ENCODE measurements around the gene TWF1. TPM values are rescaled to one million over a fixed set of nuclear protein-coding genes. Genes with fewer than 3 reads are reported as not detected.

The TWF1 gene
- total RNA-seq, 1 experiment from 2014 or later: 197 TPM

Other genes starting within 250 kb of the TWF1 start
- 10.3 and 12.2 TPM in 2 replicates for gene PUS7L, start 47.5 kb downstream of the TWF1 start, total RNA-seq (2014; rRNA removed; shearing (Covaris generic))
- gene IRAK4, start 47.4 kb downstream of the TWF1 start, total RNA-seq (2014; rRNA removed; shearing (Covaris generic)): 3.8 and 4.9 TPM in 2 replicates
- 5.3 and 12.7 TPM in 2 replicates for gene TMEM117, start 29.8 kb upstream of the TWF1 start, total RNA-seq (2014; rRNA removed; shearing (Covaris generic))